ENCODE data around the gene GRM4. TPM values are rescaled to one million over a fixed set of nuclear protein-coding genes. Genes with fewer than 3 reads are reported as not detected.

GRM4 gene
- total RNA-seq, 1 experiment from 2014 or later: 5.6 TPM

GRCh38 chr6:34112126-34112525 is 33.8 kb downstream of the GRM4 start:
- no peak overlapping the region for H3K4ac ChIP-seq (ENCODE audit: low read depth, low read length)
- H3K27ac ChIP-seq (ENCODE audit: insufficient read length, low read depth, low read length): no peak overlapping the region
- H3T11ph ChIP-seq (ENCODE audit: low read length): no peak overlapping the region
- Mint-ChIP-seq H3K27ac (no peak overlapping the region), H3K27me3 (ENCODE audit: low read depth) (peaks cover 8% of the 10 kb centered on the region; the same call in 1 of the 2 replicates), H3K9me3 (peaks cover 0 to 2% of the 10 kb centered on the region in 2 experiments; a peak in 3 of 5 replicates), H3K36me3 (ENCODE audit: insufficient read depth in 1 of 3, low read depth in 3 of 3) (no peaks in the 10 kb centered on the region), H3K4me1 (peaks cover 0 to 3% of the 10 kb centered on the region in 2 experiments; a peak in 3 of 4 replicates), H3K4me3 (no peak overlapping the region)
- H2AK5ac ChIP-seq (ENCODE audit: insufficient read length, low read length): no peak overlapping the region
- no CpG with 5 or more reads among the region's 5 CpGs for WGBS (ENCODE audit: extremely low coverage, insufficient read length, low lambda C conversion rate)
- no peaks in the 10 kb centered on the region for H3K79me1 ChIP-seq (ENCODE audit: insufficient read depth, low read depth, low read length, poor library complexity, severe bottlenecking)
- no peaks in the 10 kb centered on the region for H3K23me2 ChIP-seq (ENCODE audit: insufficient read length, low read depth, low read length, poor library complexity, severe bottlenecking)
- H2BK15ac ChIP-seq (ENCODE audit: low read depth, low read length): no peak overlapping the region
- no peaks in the 10 kb centered on the region for H3K27me3 ChIP-seq (ENCODE audit: insufficient read depth, low read length)
- no peak overlapping the region for H2AFZ ChIP-seq (ENCODE audit: low read length)
- no peak overlapping the region for H3K14ac ChIP-seq (ENCODE audit: insufficient read depth, low read length)
- no peak overlapping the region for H2BK12ac ChIP-seq (ENCODE audit: insufficient read length, low read depth, low read length)
- no peak overlapping the region for H4K8ac ChIP-seq (replicated peaks; ENCODE audit: insufficient read length, low read depth, low read length)
- 0 out of 3 replicates have a peak, but pooled peaks have one; percentile 13 for TF ChIP-seq CTCF (conservative IDR thresholded peaks at IDR 0.05)
- no peaks in the 10 kb centered on the region for H3K79me2 ChIP-seq (ENCODE audit: insufficient read depth, low read length)
- no peak overlapping the region for H4K91ac ChIP-seq (ENCODE audit: insufficient read length, low read depth, low read length)
- no peak overlapping the region for H3K23ac ChIP-seq (ENCODE audit: insufficient read length, low read depth, low read length)
- no peak overlapping the region for H4K5ac ChIP-seq (ENCODE audit: insufficient read length, low read depth, low read length)
- peaks cover 6% of the 10 kb centered on the region for H4K20me1 ChIP-seq (ENCODE audit: control insufficient read depth, insufficient read depth, insufficient read length)
- no peak overlapping the region for H3K18ac ChIP-seq (ENCODE audit: insufficient read length, low read depth, low read length)
- no peaks in the 10 kb centered on the region for H3K4me1 ChIP-seq (ENCODE audit: insufficient read depth, low read length)
- no peak overlapping the region for H2BK5ac ChIP-seq (ENCODE audit: insufficient read length, low read length)
- no peak overlapping the region for H3K9ac ChIP-seq (ENCODE audit: extremely low read depth, insufficient read length, low read length)
- H3K9me3 ChIP-seq (ENCODE audit: control insufficient read depth, low read depth, low read length): no peaks in the 10 kb centered on the region
- no peak overlapping the region for H2BK120ac ChIP-seq (ENCODE audit: low read depth, low read length, poor library complexity, severe bottlenecking)
- DNase-seq: no peak
- H3K4me2 ChIP-seq (ENCODE audit: insufficient read depth, insufficient read length, low read length): no peak overlapping the region
- H2BK20ac ChIP-seq (ENCODE audit: low read depth, low read length, poor library complexity, severe bottlenecking): no peak overlapping the region
- no peak overlapping the region for H3K56ac ChIP-seq (ENCODE audit: insufficient read length, low read depth, low read length)

All from H9 (cell line).